ENCODE data around the gene C4orf33. TPM values are rescaled to one million over a fixed set of nuclear protein-coding genes. Genes with fewer than 3 reads are reported as not detected.

The C4orf33 gene
- total RNA-seq, 2 experiments from 2014 or later = 11.8 to 18.6 TPM

GRCh38 chr4:129098531-129099001 is 2.6 kb downstream of the C4orf33 start:
- intact Hi-C loops (cut with micrococcal nuclease; ENCODE audit: unreplicated experiment) = loop anchor here (10.0 kb wide), 1 partner anchor 1134 kb away; the partner anchor contains the start of genes ABHD18 and MFSD8
- Histone ChIP-seq H3K9me3 (ENCODE audit: low read length) (no peaks in the 10 kb centered on the region), H3K27ac (ENCODE audit: low read depth, low read length, poor library complexity, severe bottlenecking) (no peak overlapping the region), H2AFZ (ENCODE audit: low read length) (no peak overlapping the region), H3K36me3 (ENCODE audit: insufficient read depth, low read length) (no peaks in the 10 kb centered on the region), H3K4me2 (ENCODE audit: low read length) (no peak overlapping the region), H4K20me1 (ENCODE audit: insufficient read depth, low read length) (no peaks in the 10 kb centered on the region), H3K4me3 (ENCODE audit: low read depth, low read length, poor library complexity, severe bottlenecking) (no peak overlapping the region), H3K79me2 (ENCODE audit: insufficient read depth, low read depth, low read length) (peaks cover 14% of the 10 kb centered on the region; the same call in 1 of the 2 replicates), H3K4me1 (ENCODE audit: insufficient read depth, low read length, poor library complexity, severe bottlenecking) (peaks cover 25% of the 10 kb centered on the region), H3K9me2 (ENCODE audit: insufficient read depth, low read length) (no peaks in the 10 kb centered on the region)
- TF ChIP-seq, protein P1, sequence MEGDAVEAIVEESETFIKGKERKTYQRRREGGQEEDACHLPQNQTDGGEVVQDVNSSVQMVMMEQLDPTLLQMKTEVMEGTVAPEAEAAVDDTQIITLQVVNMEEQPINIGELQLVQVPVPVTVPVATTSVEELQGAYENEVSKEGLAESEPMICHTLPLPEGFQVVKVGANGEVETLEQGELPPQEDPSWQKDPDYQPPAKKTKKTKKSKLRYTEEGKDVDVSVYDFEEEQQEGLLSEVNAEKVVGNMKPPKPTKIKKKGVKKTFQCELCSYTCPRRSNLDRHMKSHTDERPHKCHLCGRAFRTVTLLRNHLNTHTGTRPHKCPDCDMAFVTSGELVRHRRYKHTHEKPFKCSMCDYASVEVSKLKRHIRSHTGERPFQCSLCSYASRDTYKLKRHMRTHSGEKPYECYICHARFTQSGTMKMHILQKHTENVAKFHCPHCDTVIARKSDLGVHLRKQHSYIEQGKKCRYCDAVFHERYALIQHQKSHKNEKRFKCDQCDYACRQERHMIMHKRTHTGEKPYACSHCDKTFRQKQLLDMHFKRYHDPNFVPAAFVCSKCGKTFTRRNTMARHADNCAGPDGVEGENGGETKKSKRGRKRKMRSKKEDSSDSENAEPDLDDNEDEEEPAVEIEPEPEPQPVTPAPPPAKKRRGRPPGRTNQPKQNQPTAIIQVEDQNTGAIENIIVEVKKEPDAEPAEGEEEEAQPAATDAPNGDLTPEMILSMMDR (conservative IDR thresholded peaks at IDR 0.05; ENCODE audit: low read length) = no peak
- no peak for TF ChIP-seq EZH2phosphoT487 (IDR thresholded peaks at IDR 0.05; ENCODE audit: borderline replicate concordance, low read depth, low read length)
- DNase-seq (ENCODE audit: low spot score) = no peak
- ChIA-PET CTCF (ENCODE audit: unreplicated experiment) (no interaction called here), POLR2A (interaction anchor here (0.8 to 1.6 kb wide), 4 partner anchors 11 to 208 kb away, joined by 4 to 6 read pairs (median 5); no protein-coding TSS in a partner anchor)
- no TSS peak for BruUV-seq (replicated peaks)

- Histone ChIP-seq H3K9me2 (ENCODE audit: insufficient read depth, low read length) (no peaks in the 10 kb centered on the region), H3K27ac (ENCODE audit: low read depth, low read length, poor library complexity, severe bottlenecking) (no peak overlapping the region), H3K79me2 (ENCODE audit: insufficient read depth, low read depth, low read length) (no peaks in the 10 kb centered on the region), H3K4me2 (ENCODE audit: low read length) (no peak overlapping the region), H3K4me3 (ENCODE audit: low read depth, low read length, poor library complexity, severe bottlenecking) (no peak overlapping the region), H3K9me3 (ENCODE audit: low read length) (no peaks in the 10 kb centered on the region), H3K4me1 (ENCODE audit: insufficient read depth, low read length, poor library complexity, severe bottlenecking) (no peaks in the 10 kb centered on the region), H4K20me1 (ENCODE audit: insufficient read depth, low read length) (no peaks in the 10 kb centered on the region), H3K36me3 (ENCODE audit: insufficient read depth, low read length) (peaks cover under 1% of the 10 kb centered on the region; the same call in 1 of the 2 replicates), H2AFZ (ENCODE audit: low read length) (no peak overlapping the region)
- intact Hi-C loops (cut with micrococcal nuclease; ENCODE audit: unreplicated experiment) = no loop called here
- BruUV-seq (replicated peaks) = no TSS peak
- no peak for DNase-seq (ENCODE audit: low spot score)
- no peak for TF ChIP-seq EZH2phosphoT487 (IDR thresholded peaks at IDR 0.05; ENCODE audit: borderline replicate concordance, low read depth, low read length)
- TF ChIP-seq, protein P1 (conservative IDR thresholded peaks at IDR 0.05; ENCODE audit: low read length) = no peak
- POLR2A ChIA-PET = interaction anchor here (0.6 to 1.5 kb wide), 2 partner anchors 12 to 32 kb away, joined by 5 to 6 read pairs; no protein-coding TSS in a partner anchor
- CTCF ChIA-PET (ENCODE audit: unreplicated experiment) = no interaction called here
These were observed 14.2 kb downstream of the C4orf33 start for GRCh38 chr4:129109965-129110824.

GRCh38 chr4:129110931-129111330 is 15.0 kb downstream of the C4orf33 start:
- Histone ChIP-seq H3K9me2 (ENCODE audit: insufficient read depth, low read length) (no peaks in the 10 kb centered on the region), H3K36me3 (ENCODE audit: insufficient read depth, low read length) (no peaks in the 10 kb centered on the region), H3K79me2 (ENCODE audit: insufficient read depth, low read depth, low read length) (no peaks in the 10 kb centered on the region), H3K4me1 (ENCODE audit: insufficient read depth, low read length, poor library complexity, severe bottlenecking) (no peaks in the 10 kb centered on the region), H2AFZ (ENCODE audit: low read length) (no peak overlapping the region), H3K27ac (ENCODE audit: low read depth, low read length, poor library complexity, severe bottlenecking) (no peak overlapping the region), H3K4me3 (ENCODE audit: low read depth, low read length, poor library complexity, severe bottlenecking) (no peak overlapping the region), H4K20me1 (ENCODE audit: insufficient read depth, low read length) (no peaks in the 10 kb centered on the region), H3K4me2 (ENCODE audit: low read length) (no peak overlapping the region), H3K9me3 (ENCODE audit: low read length) (no peaks in the 10 kb centered on the region)
- BruUV-seq (replicated peaks) = no TSS peak
- ChIA-PET POLR2A (interaction anchor here (0.6 kb wide), 1 partner anchor 33 kb away, joined by 5 read pairs; no protein-coding TSS in a partner anchor), CTCF (ENCODE audit: unreplicated experiment) (no interaction called here)
- intact Hi-C loops (cut with micrococcal nuclease; ENCODE audit: unreplicated experiment) = no loop called here
- no peak for DNase-seq (ENCODE audit: low spot score)
- TF ChIP-seq EZH2phosphoT487 (IDR thresholded peaks at IDR 0.05; ENCODE audit: borderline replicate concordance, low read depth, low read length) = no peak
- TF ChIP-seq, protein P1 (conservative IDR thresholded peaks at IDR 0.05; ENCODE audit: low read length) = no peak
